ENCODE results near the gene BMPER.

Gene BMPER

GRCh38 chr7:33923440-33924229, 18.3 kb downstream of the BMPER start:
- no peak for DNase-seq

GRCh38 chr7:33926535-33926934, 21.2 kb downstream of the BMPER start:
- no peak for DNase-seq

GRCh38 chr7:33928986-33929385, 23.6 kb downstream of the BMPER start:
- DNase-seq: no peak

DNA sequence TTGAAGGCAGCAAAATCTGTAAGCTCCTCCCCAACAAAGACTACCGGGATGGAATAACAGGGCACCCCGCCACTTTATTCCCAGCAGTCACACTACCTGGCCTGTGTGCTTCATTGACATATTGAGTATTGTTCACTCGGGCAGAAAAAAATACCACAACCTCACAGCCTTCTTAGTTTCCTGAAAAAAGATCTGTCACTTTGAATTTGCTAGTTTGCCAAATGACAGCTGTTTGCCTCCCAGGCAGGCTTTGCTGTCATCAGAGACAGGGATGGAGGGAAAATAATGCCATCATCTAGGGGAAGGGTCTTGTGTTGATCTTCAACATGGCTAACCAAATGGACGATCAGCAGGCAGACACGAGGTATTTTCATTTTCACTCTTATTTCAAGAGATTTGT, 26.9 kb downstream of the BMPER start:
- no peak for DNase-seq

GRCh38 chr7:33932832-33933468, 27.6 kb downstream of the BMPER start:
- DNase-seq: peak; percentile 31 to 78

DNA sequence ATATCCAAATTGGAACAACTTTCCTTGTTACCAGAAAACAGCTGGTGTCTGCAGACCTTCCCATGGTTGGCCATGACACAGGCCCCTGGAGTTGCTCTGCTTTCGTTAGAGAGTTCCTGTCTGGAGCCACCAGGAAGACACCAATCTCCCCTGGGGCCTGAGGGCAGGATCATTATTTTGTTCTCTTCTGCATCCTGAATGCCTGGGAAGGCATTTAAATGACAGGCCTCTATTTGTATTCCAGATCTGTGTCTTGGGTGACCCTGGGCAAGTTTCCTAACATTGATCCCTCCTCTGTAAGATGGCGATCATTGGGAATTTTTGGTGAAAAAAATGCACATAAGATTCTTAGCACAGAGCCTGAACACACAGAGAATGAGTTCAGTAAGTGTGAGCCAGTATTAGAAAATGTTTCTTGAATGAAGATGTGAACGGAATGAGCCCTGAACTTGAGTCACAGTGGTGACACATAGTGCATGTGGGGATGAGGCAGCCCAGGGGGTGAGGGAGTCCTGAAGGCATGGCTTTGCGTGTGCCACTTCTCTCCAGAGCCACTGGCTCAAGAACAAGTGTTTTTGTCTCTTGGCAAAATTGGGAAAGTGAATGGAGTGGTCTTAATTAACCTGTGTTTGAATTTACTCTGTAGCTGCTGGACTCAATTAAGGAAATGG, 28.4 kb downstream of the BMPER start:
- DNase-seq: no peak

- no peak for DNase-seq
Measured at GRCh38 chr7:33934391-33934790, 29.1 kb downstream of the BMPER start.

DNA sequence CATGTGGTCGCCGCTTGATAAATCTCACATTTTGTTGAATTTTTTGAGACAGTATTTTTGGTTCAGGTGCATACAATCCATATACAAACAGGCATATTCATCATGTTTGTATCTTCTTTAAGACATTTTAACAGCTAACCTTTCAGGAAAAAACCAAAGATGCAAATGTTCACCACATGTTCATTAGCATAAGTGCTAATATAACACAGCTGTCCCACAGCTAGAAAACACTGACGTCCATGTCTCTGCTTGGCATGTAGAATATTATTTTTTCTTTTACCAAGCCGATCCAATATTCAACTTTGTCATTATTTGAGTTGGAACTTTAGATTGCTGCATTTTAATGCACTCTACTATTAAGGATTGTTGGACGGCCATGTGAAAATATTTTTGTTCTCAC, 31.2 kb downstream of the BMPER start:
- DNase-seq: no peak

- no peak for DNase-seq
Measured at GRCh38 chr7:33937871-33938270, 32.5 kb downstream of the BMPER start.

- DNase-seq: no peak
Measured at GRCh38 chr7:33939121-33939520, 33.8 kb downstream of the BMPER start.

- DNase-seq: no peak
Measured at GRCh38 chr7:33940503-33940902, 35.2 kb downstream of the BMPER start.

GRCh38 chr7:33941418-33941817, 36.1 kb downstream of the BMPER start:
- DNase-seq: no peak

GRCh38 chr7:33946094-33946699, 40.9 kb downstream of the BMPER start:
- DNase-seq: no peak

DNA sequence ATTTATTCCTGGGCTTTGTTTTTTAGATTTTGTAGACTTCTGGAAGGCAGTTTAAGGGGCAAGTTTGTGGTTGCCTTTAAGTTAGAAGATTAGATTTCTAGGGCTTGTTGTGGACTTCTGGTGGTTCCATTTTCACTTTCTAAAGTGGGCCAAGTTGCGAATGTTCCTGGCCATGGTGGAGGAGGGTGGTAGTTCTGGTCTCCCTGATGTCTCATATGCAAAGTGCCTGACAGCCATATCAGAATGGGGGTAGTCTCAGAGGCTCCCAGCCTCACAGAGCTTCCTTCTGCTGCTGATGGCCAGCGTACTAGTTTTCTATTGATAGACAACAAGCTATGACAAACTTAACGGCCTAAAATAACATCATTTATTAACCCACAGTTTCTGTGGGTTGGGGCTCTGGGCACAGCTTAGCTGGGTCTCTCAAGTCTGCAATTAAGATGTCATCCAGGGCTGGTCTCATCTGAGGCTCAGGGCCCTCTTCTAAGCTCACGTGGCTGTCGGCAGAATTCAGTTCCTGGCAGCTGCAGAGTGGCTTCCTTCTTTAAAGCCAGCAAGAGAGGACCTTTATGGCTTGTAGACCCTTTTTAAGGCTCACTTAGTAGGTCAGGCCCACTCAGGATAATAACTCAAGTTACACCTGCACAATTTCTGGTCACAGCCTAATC, 44.8 kb downstream of the BMPER start:
- no peak for DNase-seq

GRCh38 chr7:33952824-33953223, 47.5 kb downstream of the BMPER start:
- no peak for DNase-seq

DNA sequence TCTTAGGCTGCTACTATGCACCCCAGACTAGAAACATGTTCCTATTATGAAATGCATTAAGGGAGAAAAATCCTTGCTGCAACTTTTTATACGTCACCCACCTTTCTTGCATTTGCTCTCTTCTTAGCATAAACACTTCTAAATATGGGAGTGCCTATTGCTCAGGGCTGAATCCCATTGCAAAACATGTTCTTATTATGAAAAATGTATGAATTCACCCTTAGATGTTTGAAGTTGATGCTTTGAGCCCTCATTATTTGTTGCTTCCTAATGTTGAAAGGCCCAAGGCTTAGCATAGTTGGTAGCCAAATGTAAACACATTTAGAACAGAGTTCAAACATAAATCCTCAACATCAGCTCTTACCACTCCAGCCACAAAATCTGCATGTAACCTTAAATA, 52.8 kb downstream of the BMPER start:
- no peak for DNase-seq

- no peak for DNase-seq
Measured at GRCh38 chr7:33959676-33960075, 54.3 kb downstream of the BMPER start.

DNA sequence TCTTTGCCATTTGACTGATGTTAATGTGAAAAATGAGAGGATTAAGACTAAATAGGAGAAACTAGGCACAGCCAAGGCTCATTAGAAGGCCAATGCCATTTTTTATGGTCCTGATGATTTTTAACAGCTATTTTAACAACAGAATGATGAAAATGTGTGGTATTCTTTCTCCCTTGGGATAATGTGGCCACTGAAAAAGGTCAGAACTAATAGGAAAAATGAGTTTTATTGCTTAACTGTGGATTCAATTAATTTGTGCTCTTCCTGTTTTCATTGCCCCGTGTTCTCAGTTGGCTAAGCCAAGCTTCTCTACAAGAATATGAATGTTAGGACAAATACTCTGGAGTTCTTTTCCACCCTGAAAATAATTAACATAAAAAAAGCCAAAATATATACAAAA, 56.6 kb downstream of the BMPER start:
- DNase-seq: no peak

GRCh38 chr7:33964417-33965182, 59.3 kb downstream of the BMPER start:
- DNase-seq: no peak

GRCh38 chr7:33965183-33965744, 59.9 kb downstream of the BMPER start:
- DNase-seq: no peak

DNA sequence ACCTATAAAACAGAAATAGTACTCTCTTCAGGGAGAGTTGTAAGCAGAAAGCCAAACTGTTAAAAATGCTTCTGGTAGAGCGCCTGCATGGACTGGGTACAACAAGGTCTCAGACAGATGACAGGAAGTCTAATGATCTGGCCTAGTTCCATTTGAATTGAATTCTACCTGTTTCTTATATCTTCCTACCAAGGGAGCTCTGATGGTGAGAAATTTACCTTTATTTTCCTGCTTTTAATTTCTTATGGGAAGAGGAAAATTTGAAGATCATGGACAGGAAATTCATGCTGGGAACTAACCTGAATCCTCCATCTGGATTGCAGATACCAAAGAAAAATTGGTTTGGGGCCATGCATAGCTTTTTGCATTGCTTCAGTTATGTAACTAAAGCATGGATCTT, 63.3 kb downstream of the BMPER start:
- DNase-seq: no peak

DNA sequence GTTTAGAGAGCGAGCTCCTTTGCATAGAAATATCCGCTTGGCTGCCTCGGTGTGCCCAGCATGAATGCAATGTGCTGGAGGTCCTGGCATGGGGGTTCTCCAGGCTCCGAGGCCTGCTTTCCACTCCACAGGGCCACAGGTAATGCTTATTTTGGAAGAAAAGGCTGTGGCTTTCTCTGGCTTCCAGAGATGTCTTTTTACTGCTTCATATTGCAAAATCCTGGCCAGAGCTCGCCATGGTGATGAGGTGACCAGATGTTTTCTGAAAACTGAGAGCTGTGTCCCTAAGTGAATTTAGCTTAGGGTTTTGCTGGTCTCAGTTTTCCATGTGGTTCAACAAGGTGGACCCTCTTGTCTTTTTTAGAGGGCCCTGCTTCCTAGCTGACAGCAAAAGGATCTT, 65.2 kb downstream of the BMPER start:
- DNase-seq: no peak
